IPS-18a (cell line): ENCODE data around the gene ABCA7.
"Not testable (repeated sequence)": the region's sequence is repeated elsewhere in the genome, so short reads cannot be mapped to it uniquely, and the experiment has no call there.

Experiments used
- H3K27ac ChIP-seq: one replicate; pipeline ENCODE4 v1.5.1; 2013; ENCODE audit warnings: low read length
- H3K27me3 ChIP-seq: one replicate; pipeline ENCODE4 v1.6.1; 2013; ENCODE audit warnings: mild to moderate bottlenecking, low read length; ENCODE audit not compliant: control insufficient read depth, insufficient read depth
- H3K36me3 ChIP-seq: one replicate; pipeline ENCODE4 v1.6.1; 2013; ENCODE audit warnings: low read depth, low read length; ENCODE audit not compliant: control insufficient read depth
- H3K4me1 ChIP-seq: one replicate; pipeline ENCODE4 v1.6.1; 2013; ENCODE audit warnings: low read depth, low read length; ENCODE audit not compliant: control insufficient read depth
- H3K4me3 ChIP-seq: one replicate; pipeline ENCODE4 v1.5.1; 2013; ENCODE audit warnings: low read length
- H3K9ac ChIP-seq: one replicate; pipeline ENCODE4 v1.6.1; 2013; ENCODE audit warnings: mild to moderate bottlenecking, low read length, moderate library complexity
- H3K9me3 ChIP-seq: one replicate; pipeline ENCODE4 v1.6.1; 2013; ENCODE audit warnings: low read depth, low read length; ENCODE audit not compliant: control insufficient read depth

ABCA7 gene

DNA sequence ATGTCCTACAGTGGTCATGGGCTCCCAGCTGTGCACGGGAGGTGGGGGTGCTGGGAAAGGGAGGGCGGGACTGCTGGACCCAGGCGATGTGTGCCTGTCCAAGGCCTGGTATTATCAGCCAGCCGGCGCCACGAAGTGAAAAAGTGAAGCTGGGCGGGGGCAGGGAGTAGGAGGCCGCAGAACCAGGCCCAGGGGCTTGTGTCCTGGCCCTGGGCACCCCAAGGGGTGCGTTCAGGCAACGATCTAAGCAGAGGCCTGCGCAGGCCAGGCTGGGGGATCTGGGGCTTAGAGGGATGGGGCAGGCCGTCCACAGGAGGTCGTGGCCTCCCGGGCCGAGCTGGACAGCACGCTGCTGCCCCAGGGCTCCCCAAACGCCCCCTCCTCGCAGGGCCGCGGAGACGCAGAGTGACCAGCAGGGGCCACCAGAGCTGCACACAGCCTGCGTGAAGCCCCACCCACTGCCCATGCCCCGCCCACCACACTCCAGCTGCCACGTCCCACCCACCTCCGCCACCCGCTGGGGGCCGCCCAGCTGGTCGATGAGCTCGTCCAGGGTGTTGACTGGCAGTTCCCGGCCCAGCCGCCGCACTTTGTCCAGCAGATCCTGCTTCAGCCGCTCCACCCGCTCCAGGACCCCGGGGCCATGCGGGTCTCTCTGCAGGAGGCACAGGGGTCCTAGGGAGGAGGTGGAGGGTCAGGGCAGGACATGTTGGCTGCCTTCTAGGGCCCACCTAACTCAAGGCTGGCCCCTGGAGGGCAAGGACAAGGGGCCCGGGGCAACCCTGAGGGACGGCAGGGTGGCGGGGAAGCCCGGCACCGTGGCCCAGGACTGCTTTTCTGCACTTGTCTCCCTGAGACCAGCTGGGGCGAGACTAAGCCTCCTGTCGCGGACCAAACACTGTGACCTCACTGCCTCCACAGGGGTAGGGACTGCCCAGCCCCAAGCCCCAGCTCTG, 73.4 kb downstream of the ABCA7 start:
- H3K27me3 ChIP-seq, result no peaks in the 10 kb centered on the region
- H3K4me1 ChIP-seq, result peaks cover 5% of the 10 kb centered on the region
- no peak overlapping the region for H3K4me3 ChIP-seq
- no peak overlapping the region for H3K27ac ChIP-seq
- H3K36me3 ChIP-seq, result peaks cover 2% of the 10 kb centered on the region
- no peaks in the 10 kb centered on the region for H3K9me3 ChIP-seq
- H3K9ac ChIP-seq, result no peak overlapping the region

DNA sequence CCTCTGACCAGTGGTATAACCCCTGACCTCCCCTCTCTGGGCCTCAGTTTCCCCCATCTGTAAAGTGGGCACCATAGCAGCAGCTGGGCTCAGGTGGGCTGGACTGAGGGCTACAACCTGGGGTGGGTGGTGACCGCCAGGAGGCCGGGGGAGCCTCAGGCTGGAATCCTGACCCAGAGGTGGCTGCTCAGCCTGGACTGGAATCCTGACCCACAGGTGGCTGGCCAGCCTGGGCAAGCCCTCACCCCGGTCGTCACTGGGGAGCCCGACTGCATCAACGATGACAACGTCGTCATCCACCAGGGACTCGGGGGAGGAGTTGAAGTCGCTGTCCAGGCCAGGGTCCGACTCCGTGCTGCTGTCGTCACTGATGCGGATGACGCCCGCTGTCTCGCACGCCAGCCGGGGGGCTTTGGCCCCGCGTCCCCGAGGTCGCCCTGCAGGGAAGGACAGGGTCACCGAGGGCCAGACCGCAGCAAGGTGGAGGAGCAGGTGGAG, 74.1 kb downstream of the ABCA7 start:
- Histone ChIP-seq H3K9ac (no peak overlapping the region), H3K27ac (no peak overlapping the region), H3K4me1 (peaks cover 5% of the 10 kb centered on the region), H3K36me3 (peaks cover 1% of the 10 kb centered on the region), H3K9me3 (no peaks in the 10 kb centered on the region), H3K4me3 (no peak overlapping the region), H3K27me3 (no peaks in the 10 kb centered on the region)

DNA sequence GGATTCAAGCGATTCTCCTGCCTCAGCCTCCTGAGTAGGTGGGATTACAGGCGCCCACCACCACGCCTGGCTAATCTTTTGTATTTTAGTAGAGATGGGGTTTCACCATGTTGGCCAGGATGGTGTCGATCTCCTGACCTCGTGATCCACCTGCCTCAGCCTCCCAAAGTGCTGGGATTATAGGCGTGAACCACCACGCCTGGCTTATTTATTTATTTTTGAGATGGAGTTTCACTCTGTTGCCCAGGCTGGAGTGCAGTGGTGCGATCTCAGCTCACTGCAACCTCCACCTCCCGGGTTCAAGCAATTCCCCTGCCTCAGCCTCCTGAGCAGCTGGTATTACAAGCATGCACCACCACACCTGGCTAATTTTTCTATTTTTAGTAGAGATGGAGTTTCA, 74.8 kb downstream of the ABCA7 start:
- not testable (repeated sequence) for H3K4me3 ChIP-seq, H3K4me1 ChIP-seq, H3K36me3 ChIP-seq, H3K9me3 ChIP-seq, H3K9ac ChIP-seq, H3K27me3 ChIP-seq, H3K27ac ChIP-seq
